Measurements from ENCODE around the gene EIF2S3B. TPM values are rescaled to one million over a fixed set of nuclear protein-coding genes. Genes with fewer than 3 reads are reported as not detected.

The EIF2S3B gene
- total RNA-seq, 1 experiment from 2014 or later, result 0.55 TPM

- TF ChIP-seq CTCF (IDR thresholded peaks at IDR 0.05), result no peak
- no peak for TF ChIP-seq HMGXB4 (CRISPR knock-in tag; IDR thresholded peaks at IDR 0.05)
- TF ChIP-seq ESRRA (CRISPR knock-in tag; IDR thresholded peaks at IDR 0.05; ENCODE audit: borderline replicate concordance), result no peak
- no peak for TF ChIP-seq ZNF263 (CRISPR knock-in tag; IDR thresholded peaks at IDR 0.05; ENCODE audit: low read depth)
- TF ChIP-seq PRRX2 (CRISPR knock-in tag; IDR thresholded peaks at IDR 0.05), result no peak
- TF ChIP-seq AR (CRISPR knock-in tag; IDR thresholded peaks at IDR 0.05), result no peak
- no peak for TF ChIP-seq ZNF138 (CRISPR knock-in tag; conservative IDR thresholded peaks at IDR 0.05)
These were observed 45.7 kb downstream of the EIF2S3B start (continued) for GRCh38 chr12:10551375-10551774.

GRCh38 chr12:10553148-10553547 is 47.5 kb downstream of the EIF2S3B start:
- no peak for ATAC-seq
- TF ChIP-seq ZNF512 (CRISPR knock-in tag; IDR thresholded peaks at IDR 0.05; ENCODE audit: borderline replicate concordance) (no peak), ATF3 (CRISPR knock-in tag; conservative IDR thresholded peaks at IDR 0.05) (no peak), OVOL2 (CRISPR knock-in tag; IDR thresholded peaks at IDR 0.05; ENCODE audit: borderline replicate concordance) (no peak), ZMAT4 (CRISPR knock-in tag; IDR thresholded peaks at IDR 0.05) (no peak), FOXJ3 (CRISPR knock-in tag; IDR thresholded peaks at IDR 0.05; ENCODE audit: borderline replicate concordance) (no peak)
- no peak overlapping the region for H3K27ac Mint-ChIP-seq
- peaks cover 15% of the 10 kb centered on the region for H3K9me3 Mint-ChIP-seq
- H3K4me1 Mint-ChIP-seq, result peaks cover 13% of the 10 kb centered on the region
- CTCF ChIA-PET, result no interaction called here
- H3K4me3 Mint-ChIP-seq, result no peak overlapping the region
- no peaks in the 10 kb centered on the region for H3K27me3 Mint-ChIP-seq (ENCODE audit: low read depth)
- H3K36me3 Mint-ChIP-seq, result peaks cover 3% of the 10 kb centered on the region; the same call in 1 of the 2 replicates
- DNase-seq (ENCODE audit: low spot score), result no peak
- POLR2A ChIA-PET, result no interaction called here

- no peaks in the 10 kb centered on the region for H3K27me3 Mint-ChIP-seq (ENCODE audit: low read depth)
- peaks cover 20% of the 10 kb centered on the region for H3K4me1 Mint-ChIP-seq
- H3K9me3 Mint-ChIP-seq, result peaks cover 17% of the 10 kb centered on the region
- no peak overlapping the region for H3K4me3 Mint-ChIP-seq
- no peak overlapping the region for H3K27ac Mint-ChIP-seq
- H3K36me3 Mint-ChIP-seq, result peaks cover 3% of the 10 kb centered on the region; the same call in 1 of the 2 replicates
- CTCF ChIA-PET, result no interaction called here
- POLR2A ChIA-PET, result no interaction called here
- no peak for ATAC-seq
- DNase-seq (ENCODE audit: low spot score), result no peak
- no peak for TF ChIP-seq JAZF1 (CRISPR knock-in tag; IDR thresholded peaks at IDR 0.05)
- TF ChIP-seq SP1 (CRISPR knock-in tag; conservative IDR thresholded peaks at IDR 0.05), result no peak
- TF ChIP-seq EMX1 (CRISPR knock-in tag; IDR thresholded peaks at IDR 0.05), result no peak
- TF ChIP-seq ELF4 (CRISPR knock-in tag; IDR thresholded peaks at IDR 0.05; ENCODE audit: low read depth), result no peak
- TF ChIP-seq ETV6 (CRISPR knock-in tag; IDR thresholded peaks at IDR 0.05), result no peak
- TF ChIP-seq E2F1 (CRISPR knock-in tag; IDR thresholded peaks at IDR 0.05), result no peak
- TF ChIP-seq ATF2 (CRISPR knock-in tag; IDR thresholded peaks at IDR 0.05; ENCODE audit: borderline replicate concordance, low read depth), result no peak
- no peak for TF ChIP-seq OVOL2 (CRISPR knock-in tag; IDR thresholded peaks at IDR 0.05; ENCODE audit: borderline replicate concordance)
- TF ChIP-seq NR2C2 (CRISPR knock-in tag; IDR thresholded peaks at IDR 0.05), result no peak
- TF ChIP-seq NR1H2 (CRISPR knock-in tag; IDR thresholded peaks at IDR 0.05), result no peak
These were observed 48.6 kb downstream of the EIF2S3B start for GRCh38 chr12:10554228-10554755.

Data from WTC11 (cell line).